Ectodermal cell (in vitro differentiated cells): ENCODE measurements around the gene MMP20.

Source experiments
- H3K27ac ChIP-seq: 2 replicates; pipeline ENCODE4 v1.7.0; 2013; ENCODE audit warnings: mild to moderate bottlenecking, low read depth, low read length; ENCODE audit not compliant: insufficient read depth, poor library complexity, severe bottlenecking
- H3K27me3 ChIP-seq: 2 replicates; pipeline ENCODE4 v1.7.0; 2013; ENCODE audit warnings: mild to moderate bottlenecking, low read length; ENCODE audit not compliant: insufficient read depth, control insufficient read depth, poor library complexity, severe bottlenecking
- H3K36me3 ChIP-seq: one replicate; pipeline ENCODE4 v1.7.0; 2013; ENCODE audit warnings: low read length; ENCODE audit not compliant: control insufficient read depth, insufficient read depth
- H3K4me1 ChIP-seq: one replicate; pipeline ENCODE4 v1.7.0; 2013; ENCODE audit warnings: low read length; ENCODE audit not compliant: control insufficient read depth, insufficient read depth
- H3K4me3 ChIP-seq: 2 replicates; pipeline ENCODE4 v1.7.0; 2013; ENCODE audit warnings: low read depth, low read length, control low read depth; ENCODE audit not compliant: insufficient read depth
- H3K9me3 ChIP-seq: 2 replicates; pipeline ENCODE4 v1.7.0; 2013; ENCODE audit warnings: mild to moderate bottlenecking, low read length, moderate library complexity; ENCODE audit not compliant: control insufficient read depth
- WGBS, 2 experiments: methylation state at CpG; one replicate each; pipeline ENCODE4 v1.1.7; 2013; ENCODE audit warnings: missing lambda C conversion rate in 2 of 2; 5-methylcytosine and 5-hydroxymethylcytosine counted together

Gene MMP20

GRCh38 chr11:102527684-102528083 is 97.4 kb downstream of the MMP20 start:
- Histone ChIP-seq H3K36me3 (no peaks in the 10 kb centered on the region), H3K27ac (no peak overlapping the region), H3K9me3 (no peaks in the 10 kb centered on the region), H3K4me3 (no peak overlapping the region), H3K27me3 (no peaks in the 10 kb centered on the region), H3K4me1 (no peaks in the 10 kb centered on the region)
- WGBS, 2 experiments: 96 to 100% methylated on average over 2 of the region's 2 CpGs

GRCh38 chr11:102527041-102527440 is 98.1 kb downstream of the MMP20 start:
- Histone ChIP-seq H3K27ac (no peak overlapping the region), H3K4me1 (no peaks in the 10 kb centered on the region), H3K36me3 (no peaks in the 10 kb centered on the region), H3K9me3 (no peaks in the 10 kb centered on the region), H3K4me3 (no peak overlapping the region), H3K27me3 (no peaks in the 10 kb centered on the region)
- WGBS, 2 experiments: 80 to 88% methylated on average over 1 of the region's 1 CpG
